ENCODE measurements around the gene CLTCL1.

Gene CLTCL1

GRCh38 chr22:19266547-19267086 lies 24.9 kb downstream of the CLTCL1 start:
- no peak for TF ChIP-seq CTCF (IDR thresholded peaks at IDR 0.05)

- no peak for TF ChIP-seq CTCF (IDR thresholded peaks at IDR 0.05)
Measured at GRCh38 chr22:19265779-19266178, 25.7 kb downstream of the CLTCL1 start.

- no peak for TF ChIP-seq CTCF (IDR thresholded peaks at IDR 0.05)
Measured at GRCh38 chr22:19260804-19261203, 30.7 kb downstream of the CLTCL1 start.

GRCh38 chr22:19260194-19260593 lies 31.3 kb downstream of the CLTCL1 start:
- TF ChIP-seq CTCF (IDR thresholded peaks at IDR 0.05), result no peak

GRCh38 chr22:19258371-19258770 lies 33.1 kb downstream of the CLTCL1 start:
- TF ChIP-seq CTCF (IDR thresholded peaks at IDR 0.05), result no peak

GRCh38 chr22:19253143-19253542 lies 38.4 kb downstream of the CLTCL1 start:
- TF ChIP-seq CTCF (IDR thresholded peaks at IDR 0.05), result no peak

- TF ChIP-seq CTCF (IDR thresholded peaks at IDR 0.05), result no peak
Measured at GRCh38 chr22:19244600-19245352, 46.7 kb downstream of the CLTCL1 start.

Data from LNCAP (cell line).